Measurements from ENCODE around the gene CA10.

- TF ChIP-seq CTCF (IDR thresholded peaks at IDR 0.05; ENCODE audit: low read depth, low read length, poor library complexity, severe bottlenecking) (no peak), EZH2phosphoT487 (IDR thresholded peaks at IDR 0.05; ENCODE audit: borderline replicate concordance, low read length) (no peak)
Observed at GRCh38 chr17:51627779-51628178, 530.7 kb downstream of the CA10 start.

Data from DOHH2 (cell line).